Measurements from ENCODE around the gene USP35.

DNA sequence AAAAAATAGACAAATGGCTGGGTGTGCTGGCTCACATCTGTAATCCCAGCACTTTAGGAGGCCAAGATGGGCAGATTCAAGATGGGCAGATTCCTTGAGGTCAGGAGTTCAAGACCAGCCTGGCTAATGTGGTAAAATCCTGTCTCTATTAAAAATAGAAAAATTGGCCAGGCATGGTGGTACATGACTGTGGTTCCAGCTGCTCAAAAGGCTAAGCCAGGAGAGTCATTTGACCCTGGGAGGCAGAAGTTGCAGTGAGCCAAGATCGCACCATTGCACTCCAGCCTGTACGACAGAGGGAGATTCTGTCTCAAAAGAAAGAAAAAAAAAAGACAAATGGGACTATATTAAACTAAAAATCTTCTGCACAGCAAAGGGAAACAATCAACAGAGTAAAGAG, 55.4 kb downstream of the USP35 start:
- TF ChIP-seq, protein P1, sequence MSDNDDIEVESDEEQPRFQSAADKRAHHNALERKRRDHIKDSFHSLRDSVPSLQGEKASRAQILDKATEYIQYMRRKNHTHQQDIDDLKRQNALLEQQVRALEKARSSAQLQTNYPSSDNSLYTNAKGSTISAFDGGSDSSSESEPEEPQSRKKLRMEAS (IDR thresholded peaks at IDR 0.05; ENCODE audit: low read depth): no peak
- TF ChIP-seq, protein P2, sequence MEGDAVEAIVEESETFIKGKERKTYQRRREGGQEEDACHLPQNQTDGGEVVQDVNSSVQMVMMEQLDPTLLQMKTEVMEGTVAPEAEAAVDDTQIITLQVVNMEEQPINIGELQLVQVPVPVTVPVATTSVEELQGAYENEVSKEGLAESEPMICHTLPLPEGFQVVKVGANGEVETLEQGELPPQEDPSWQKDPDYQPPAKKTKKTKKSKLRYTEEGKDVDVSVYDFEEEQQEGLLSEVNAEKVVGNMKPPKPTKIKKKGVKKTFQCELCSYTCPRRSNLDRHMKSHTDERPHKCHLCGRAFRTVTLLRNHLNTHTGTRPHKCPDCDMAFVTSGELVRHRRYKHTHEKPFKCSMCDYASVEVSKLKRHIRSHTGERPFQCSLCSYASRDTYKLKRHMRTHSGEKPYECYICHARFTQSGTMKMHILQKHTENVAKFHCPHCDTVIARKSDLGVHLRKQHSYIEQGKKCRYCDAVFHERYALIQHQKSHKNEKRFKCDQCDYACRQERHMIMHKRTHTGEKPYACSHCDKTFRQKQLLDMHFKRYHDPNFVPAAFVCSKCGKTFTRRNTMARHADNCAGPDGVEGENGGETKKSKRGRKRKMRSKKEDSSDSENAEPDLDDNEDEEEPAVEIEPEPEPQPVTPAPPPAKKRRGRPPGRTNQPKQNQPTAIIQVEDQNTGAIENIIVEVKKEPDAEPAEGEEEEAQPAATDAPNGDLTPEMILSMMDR (IDR thresholded peaks at IDR 0.05): no peak
- TF ChIP-seq MEF2A (IDR thresholded peaks at IDR 0.05; ENCODE audit: borderline replicate concordance, low read depth) (no peak), SIN3A (IDR thresholded peaks at IDR 0.05; ENCODE audit: borderline replicate concordance, low read depth, low read length) (no peak), YY1 (IDR thresholded peaks at IDR 0.05; ENCODE audit: low read depth) (no peak), RFX5 (IDR thresholded peaks at IDR 0.05; ENCODE audit: low read length) (no peak)
- TF ChIP-seq, protein P3, sequence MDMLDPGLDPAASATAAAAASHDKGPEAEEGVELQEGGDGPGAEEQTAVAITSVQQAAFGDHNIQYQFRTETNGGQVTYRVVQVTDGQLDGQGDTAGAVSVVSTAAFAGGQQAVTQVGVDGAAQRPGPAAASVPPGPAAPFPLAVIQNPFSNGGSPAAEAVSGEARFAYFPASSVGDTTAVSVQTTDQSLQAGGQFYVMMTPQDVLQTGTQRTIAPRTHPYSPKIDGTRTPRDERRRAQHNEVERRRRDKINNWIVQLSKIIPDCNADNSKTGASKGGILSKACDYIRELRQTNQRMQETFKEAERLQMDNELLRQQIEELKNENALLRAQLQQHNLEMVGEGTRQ (IDR thresholded peaks at IDR 0.05; ENCODE audit: borderline replicate concordance, low read depth, low read length): no peak

Data from SK-N-SH (cell line).